NCI-H2196 treated with DMSO at 0.1 percent for 48 hours (cell line): Measurements from ENCODE around the gene TRRAP.

Source experiments
- DNase-seq: peaks from one replicate; lab custom pipeline; 2025; ENCODE audit not compliant: unreplicated experiment; lab: John Stamatoyannopoulos, UW

Gene TRRAP

DNA sequence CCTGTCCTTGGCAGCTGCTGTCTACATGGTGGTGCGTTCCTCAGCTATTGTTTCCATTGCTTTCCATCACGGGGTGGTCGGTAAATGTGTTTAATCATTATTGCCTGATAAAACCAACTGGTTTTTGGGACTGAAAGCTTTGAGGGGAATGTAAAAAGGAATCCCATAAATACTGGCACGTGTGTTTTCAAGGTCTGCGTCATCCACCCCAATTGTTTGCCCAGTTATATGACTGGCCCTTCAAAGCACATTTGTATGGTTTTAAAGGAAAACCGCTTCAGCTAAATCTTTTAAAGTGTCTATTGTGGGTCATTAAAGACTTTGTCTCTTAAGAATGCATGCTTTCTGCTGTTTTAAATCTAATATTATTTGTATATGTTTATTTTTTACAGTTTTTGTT is 65.0 kb downstream of the TRRAP start:
- no peak for DNase-seq

DNA sequence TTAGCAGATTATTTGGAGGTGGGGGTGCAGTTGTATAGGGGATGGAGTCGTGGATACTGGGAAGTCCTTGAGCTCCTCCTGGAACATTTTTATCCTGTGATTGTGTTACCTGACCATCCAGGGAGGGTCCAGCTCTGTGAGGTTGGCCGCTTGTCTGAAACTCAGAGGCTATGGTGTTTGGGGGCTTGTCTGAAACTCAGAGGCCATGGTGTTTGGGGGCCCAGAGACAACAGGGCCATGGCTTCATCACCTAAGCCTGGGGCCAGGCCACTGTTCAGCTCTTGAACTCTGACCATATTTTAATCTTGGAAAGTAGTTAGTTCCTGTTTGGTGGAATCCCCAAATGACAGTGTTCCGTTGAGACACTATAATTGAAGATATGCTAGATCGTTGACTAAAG is 66.1 kb downstream of the TRRAP start:
- no peak for DNase-seq

DNA sequence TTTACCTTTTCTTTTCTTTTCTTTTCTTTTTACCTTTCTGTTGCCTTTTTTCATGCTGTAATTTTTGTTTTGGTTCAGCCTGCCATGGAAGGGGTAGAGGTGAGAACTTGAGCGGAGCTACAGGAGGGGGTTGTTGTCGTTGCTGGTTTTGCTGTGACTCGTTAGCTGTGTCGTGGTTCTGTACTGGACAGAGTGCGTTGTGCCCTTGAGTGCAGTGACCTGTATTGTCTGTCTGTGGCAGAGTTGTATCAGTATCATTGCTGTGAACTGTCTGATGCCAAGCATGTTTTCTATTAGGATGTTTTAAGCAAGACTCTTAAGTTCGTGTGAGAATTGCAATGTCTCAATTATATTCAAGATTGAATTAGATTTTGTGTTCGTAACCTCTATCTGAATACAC is 67.5 kb downstream of the TRRAP start:
- DNase-seq = no peak

DNA sequence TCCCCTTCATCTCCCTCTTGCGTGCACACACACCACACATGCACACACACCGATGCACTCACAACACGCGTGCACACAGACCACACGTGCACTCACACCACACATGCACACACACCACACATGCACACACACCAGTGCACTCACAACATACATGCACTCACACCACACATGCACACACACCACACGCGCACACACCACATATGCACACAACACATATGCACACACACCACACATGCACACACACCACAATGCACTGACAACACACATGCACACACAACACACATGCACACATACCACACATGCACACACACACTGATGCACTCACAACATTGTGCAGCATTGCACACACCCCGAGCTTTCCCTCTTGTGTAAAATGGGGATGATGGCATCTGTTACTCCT is 68.1 kb downstream of the TRRAP start:
- DNase-seq = no peak

DNA sequence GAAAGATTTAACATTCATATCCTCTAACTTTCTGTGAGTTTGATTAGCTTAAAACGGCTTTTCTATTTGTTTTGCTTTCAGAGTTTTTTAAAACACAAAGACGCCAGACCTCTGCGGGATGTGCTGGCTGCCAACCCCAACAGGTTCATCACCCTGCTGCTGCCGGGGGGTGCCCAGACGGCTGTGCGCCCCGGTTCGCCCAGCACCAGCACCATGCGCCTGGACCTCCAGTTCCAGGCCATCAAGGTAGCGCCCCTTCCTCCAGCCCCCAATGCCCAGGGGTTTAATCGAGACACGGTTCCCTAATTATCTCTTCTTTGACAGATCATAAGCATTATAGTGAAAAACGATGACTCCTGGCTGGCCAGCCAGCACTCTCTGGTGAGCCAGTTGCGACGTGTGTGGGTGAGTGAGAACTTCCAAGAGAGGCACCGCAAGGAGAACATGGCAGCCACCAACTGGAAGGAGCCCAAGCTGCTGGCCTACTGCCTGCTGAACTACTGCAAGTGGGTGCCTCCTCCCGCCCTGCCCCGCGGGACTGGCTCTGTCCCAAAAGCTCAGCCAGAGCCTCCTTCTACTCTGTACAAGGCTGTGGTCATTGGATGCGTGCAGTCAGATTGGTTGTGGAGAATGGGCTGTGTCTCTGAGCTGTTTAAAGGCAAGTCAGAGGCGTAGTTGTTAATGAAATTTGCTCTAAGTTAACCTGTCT is 71.2 kb downstream of the TRRAP start:
- no peak for DNase-seq

DNA sequence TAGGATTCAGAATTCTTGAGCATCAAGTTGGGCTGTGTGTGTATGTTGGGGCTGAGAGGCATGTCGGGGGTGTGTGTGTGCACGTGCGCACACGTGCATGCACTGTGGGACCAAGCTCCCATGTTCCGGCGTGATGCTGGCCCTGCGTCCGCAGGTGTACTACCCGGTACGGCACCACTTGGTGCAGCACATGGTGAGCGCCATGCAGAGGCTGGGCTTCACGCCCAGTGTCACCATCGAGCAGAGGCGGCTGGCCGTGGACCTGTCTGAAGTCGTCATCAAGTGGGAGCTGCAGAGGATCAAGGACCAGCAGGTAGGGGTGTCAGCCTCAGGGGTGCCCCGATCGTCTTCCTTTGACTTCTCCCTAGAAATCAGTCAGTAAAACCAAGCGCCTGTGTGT is 77.7 kb downstream of the TRRAP start:
- no peak for DNase-seq

DNA sequence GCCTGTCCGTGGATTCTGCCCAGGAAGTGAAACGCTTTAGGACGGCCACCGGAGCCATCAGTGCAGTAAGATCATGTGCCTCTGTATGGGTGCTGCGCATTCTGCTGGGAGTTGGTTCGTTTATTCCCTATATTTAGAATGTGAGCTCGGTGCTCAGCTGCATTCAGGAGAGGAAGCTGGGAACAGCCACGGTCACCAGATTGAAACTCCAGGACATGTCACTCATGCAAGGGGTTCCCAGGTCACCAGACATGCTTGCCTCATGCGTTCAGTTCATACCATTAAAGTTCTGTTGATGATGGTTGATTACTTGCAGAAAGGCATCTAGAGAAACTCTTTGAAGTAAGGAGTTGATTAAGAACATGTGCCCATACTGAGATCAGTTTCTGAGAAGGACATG is 78.1 kb downstream of the TRRAP start:
- DNase-seq = no peak

DNA sequence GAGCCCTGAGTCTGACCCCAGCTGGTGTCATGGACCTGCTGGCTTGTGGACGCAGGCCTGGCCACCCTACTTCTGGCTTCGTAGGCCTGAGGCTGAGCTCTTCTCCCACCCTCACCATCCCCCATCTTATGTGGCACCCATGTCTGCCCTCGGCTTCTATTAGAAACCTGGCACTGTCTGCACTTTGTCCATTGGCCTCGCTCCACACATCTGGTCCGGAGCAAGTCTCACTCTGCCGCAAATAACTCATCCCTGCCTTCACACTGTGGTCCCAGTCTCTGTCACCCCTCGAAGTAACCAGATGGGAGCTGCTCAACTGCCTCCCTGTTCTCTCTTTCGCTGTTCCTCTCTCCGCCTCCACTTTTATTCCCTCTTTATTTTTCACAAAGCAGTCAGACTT is 78.6 kb downstream of the TRRAP start:
- DNase-seq = no peak

DNA sequence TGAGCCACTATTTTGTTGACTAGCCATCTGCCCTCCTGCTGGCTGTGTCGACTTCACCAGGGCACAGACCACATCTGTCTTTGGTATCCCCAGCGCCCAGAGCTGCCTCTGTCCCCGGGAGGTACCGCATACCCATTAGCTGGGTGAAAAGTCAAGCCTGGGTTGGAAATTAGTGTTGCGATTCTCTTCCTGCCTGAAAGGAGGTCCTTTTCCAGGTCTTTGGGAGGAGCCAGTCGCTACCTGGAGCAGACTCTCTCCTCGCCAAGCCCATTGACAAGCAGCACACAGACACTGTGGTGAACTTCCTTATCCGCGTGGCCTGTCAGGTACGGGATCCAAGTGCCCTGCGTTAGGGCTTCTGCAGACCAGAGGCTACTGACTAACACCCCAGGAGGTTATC is 79.4 kb downstream of the TRRAP start:
- DNase-seq = no peak

DNA sequence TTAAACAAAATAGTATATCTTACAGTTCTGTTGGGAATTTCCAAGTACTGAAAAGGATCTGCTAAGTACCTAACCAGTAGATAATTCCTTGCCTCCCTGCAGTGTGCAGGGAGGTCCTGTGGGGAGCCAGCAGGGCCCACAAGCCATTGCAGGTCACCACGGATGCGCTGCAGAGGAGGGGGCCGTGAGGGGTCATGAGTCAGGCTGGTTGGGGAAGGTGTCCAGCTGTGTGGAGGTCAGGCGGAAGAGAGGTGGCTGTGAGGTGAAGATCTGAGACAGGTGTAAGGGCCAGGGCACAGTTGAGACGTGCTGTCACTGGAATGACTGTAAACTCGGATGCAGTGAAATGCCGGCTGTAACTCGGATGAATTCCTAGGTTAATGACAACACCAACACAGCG is 80.6 kb downstream of the TRRAP start:
- DNase-seq = no peak

DNA sequence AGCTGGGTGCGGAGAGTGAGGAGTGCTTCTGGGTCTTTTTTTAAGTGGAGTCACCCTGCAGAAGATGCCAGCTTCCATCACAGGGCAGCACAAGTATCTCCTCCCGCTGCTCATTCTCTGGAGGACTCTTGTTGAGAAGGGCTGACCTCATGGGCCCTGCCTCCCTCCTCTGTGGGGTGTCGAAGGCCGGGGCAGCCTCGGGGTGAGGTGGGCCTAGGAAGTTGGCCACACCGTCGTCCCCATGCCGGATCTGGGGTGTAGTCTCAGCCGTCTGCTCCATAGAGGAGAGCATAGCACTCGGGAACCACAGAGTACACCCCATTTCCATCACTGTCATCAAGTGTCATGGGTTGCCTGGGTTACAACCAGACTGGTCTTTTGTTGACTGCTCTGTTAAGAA is 85.0 kb downstream of the TRRAP start:
- no peak for DNase-seq

DNA sequence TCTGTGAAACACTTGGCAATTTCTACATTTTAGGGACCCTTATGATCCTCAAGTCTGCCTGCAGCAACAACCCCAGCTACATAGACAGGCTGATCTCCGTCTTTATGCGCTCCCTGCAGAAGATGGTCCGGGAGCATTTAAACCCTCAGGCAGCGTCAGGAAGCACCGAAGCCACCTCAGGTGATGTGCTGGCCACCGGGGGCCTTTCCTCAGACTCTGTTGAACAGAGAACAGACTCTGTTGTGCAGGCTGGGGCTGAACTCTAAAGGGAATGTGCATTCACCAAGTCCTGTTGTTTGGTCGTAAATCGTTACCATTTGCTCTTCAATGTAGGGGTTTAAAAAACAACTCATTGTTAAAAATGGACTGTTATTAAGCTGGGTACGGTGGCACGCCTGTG is 86.3 kb downstream of the TRRAP start:
- no peak for DNase-seq

DNA sequence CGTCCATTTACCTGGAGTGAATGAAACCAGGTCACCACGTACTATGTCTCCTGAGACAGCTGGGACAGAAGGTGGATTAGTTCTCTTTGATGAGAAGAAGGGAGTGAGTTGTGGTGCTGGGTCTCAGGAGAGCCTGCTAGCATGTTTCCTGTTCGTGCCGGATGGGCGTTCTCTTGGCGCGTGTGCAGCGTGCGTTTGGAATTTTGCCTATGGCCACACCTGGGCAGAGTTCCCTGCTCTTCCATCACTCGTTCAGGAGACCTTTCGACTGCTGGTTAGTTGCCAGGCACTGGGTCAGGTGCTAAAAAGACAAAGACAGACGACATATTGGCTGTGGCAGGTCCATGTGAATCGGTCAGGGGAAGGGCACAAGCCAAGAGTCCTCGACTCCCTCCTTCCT is 90.3 kb downstream of the TRRAP start:
- DNase-seq = no peak

DNA sequence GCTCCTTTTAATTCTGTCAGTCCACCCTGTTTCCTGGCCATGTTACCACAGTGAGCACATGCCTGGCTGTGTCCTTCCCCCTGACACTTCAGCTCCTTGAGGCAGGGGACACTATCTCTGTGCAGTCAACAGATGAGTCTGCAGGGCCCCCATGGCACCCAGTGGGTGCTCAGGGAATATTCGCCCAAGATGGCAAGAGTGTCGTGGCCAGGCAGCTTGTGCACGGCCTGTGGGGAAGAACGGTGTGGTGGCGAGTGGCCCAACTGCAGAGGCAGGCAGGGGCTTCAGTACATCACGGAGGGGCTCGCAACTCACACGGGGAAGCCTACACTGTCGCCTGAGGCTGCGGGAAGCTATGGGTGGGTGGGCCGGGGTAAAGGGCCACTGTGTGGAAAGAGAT is 91.1 kb downstream of the TRRAP start:
- no peak for DNase-seq

DNA sequence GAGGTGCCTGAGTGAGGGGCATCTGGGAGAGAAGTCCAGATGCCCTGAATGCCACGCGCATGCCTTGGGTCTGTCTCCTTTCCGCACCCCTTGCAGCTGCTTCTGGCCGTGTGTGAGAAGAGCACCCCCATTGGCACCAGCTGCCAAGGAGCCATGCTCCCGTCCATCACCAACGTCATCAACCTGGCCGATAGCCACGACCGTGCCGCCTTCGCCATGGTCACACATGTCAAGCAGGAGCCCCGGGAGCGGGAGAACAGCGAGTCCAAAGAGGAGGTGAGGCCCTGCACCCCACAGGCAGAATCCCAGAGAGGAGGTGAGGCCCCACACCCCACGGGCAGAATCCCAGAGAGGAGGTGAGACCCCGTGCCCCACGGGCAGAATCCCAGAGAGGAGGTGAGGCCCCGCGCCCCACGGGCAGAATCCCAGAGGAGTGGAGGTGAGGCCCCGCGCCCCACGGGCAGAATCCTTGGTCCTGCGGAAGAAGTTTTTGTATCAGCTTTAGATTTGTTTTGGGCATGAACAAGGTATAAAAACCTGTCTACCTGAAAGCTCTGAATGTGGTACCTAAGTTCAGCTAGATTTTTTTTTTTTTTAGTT is 91.8 kb downstream of the TRRAP start:
- no peak for DNase-seq

DNA sequence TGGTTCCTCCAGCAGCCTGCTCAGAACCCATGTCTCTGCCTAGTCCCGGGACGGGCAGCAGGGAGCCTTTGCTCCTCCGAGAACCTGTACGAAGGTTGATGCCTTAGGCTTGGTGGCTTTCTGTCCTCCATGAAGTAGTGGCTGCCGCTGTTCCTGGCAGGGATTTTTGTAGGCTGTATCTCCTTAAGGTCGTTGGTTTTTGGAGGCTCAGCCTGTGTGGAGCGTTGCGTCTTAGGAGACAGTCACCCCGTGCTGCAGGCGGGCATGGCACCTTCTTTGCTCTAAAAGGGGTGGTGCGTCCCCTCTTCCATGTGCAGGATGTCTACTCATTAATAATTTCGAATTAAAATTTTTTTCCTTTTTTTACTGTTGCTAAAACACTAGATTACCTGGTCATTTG is 92.5 kb downstream of the TRRAP start:
- no peak for DNase-seq

DNA sequence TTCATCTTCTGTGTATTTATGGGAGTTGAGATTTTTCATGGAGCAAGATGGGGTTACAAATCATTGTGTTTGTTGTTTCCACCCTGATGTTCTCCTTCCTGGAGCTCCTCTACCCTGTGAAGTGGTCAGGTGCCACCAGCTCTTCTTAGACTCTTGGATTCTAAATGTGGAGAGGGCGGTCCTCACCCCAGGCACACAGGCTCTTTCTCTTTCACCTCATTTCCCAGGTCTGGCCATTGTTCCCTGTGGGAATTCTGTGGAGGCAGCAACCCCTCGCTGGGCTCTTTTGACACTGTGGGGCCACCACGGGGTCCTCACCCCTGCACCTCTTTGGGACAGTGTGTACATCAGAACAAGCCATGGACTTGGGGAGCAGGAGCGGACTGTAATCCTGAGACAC is 95.9 kb downstream of the TRRAP start:
- no peak for DNase-seq

DNA sequence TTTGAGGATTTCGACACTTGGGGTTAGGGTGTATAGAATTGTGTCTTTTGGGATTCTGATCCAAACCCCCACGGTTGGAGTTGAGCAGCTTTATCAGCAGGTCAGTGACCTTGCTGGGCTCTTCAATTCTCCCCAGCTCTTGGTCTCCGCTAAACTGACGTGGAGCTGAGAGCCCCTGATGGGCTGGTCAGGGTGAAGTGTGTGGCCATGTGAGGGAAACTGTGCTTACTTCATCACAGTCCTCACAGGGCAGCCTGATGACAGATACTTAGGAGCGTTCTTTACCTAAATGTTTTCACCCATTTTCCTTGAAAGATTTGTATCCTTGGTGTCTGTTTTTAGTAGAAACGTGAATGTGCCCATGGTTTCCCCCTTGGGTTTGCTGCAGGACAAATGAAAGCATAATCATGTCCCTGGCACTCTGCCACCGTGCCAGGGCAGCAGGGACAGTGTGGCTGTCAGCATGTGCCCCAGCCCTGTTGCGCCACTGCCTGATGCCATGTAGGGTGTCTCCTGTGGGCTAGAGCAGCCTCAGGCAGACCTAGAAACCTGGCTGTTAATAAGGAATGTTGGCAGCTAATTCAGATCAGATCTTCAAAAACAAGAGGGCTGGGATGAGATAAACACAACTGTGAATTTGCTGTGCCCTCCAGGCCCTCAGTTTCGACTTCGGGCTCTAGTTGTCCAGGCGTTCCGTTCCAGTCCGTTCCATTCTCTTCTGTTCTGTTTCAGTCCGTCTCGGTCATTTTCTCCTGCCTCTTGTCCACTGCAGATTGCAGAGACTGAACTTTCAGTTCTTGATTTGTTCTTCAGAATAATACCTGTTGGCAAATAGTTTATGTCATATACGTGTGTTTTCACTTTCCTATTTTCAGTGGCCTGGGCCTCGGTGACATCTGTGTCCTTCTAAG is 96.8 kb downstream of the TRRAP start:
- DNase-seq = no peak

DNA sequence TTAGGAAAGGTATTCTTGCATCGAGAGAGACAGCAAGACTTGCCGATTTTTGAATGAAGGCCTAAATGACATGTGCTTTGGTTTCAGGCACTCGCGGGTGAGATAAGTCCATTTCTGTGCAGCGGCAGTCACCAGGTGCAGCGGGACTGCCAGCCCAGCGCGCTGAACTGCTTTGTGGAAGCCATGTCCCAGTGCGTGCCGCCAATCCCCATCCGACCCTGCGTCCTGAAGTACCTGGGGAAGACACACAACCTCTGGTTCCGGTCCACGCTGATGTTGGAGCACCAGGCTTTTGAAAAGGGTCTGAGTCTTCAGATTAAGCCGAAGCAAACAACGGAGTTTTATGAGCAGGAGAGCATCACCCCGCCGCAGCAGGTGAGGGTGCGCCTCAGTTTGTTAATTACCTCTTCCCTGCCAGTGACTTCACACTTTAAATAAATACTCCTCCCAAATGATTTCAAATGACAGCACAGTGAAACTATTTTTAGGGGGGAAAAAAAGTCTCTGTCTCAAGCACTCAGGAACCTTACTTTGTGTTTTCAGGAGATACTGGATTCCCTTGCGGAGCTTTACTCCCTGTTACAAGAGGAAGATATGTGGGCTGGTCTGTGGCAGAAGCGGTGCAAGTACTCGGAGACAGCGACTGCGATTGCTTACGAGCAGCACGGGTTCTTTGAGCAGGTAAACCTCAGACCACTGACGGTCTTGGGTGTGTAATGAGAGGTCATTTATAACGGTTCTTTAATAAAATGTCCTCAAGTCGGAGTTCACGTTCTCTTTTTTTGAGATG is 98.3 kb downstream of the TRRAP start:
- DNase-seq = no peak

DNA sequence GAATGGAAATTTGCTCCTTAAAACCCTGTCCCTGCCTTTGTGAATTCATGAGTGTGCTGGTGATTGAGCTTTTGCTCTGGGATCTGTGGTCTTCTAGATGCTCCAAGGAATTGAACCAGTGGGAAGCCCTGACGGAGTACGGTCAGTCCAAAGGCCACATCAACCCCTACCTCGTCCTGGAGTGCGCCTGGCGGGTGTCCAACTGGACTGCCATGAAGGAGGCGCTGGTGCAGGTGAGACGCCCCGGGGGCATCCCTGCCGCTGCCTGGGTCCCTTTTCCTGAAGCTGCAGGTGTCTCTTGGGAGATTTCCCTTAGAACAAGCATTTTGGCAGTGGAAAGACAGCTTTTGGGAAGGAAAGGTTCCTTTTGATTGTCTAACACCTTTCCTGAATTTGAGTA is 100.3 kb downstream of the TRRAP start:
- no peak for DNase-seq

DNA sequence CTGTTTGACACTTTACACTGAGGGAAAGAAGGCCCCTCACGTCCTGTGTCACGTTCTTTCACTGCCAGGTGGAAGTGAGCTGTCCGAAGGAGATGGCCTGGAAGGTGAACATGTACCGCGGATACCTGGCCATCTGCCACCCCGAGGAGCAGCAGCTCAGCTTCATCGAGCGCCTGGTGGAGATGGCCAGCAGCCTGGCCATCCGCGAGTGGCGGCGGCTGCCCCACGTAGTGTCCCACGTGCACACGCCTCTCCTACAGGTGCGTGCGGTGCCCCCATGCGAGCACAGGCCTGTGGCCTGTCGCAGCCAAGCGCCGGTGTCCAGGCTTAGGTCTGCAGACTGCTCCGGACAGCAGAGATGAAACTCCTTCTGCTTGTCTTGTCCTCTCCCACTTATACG is 103.4 kb downstream of the TRRAP start:
- DNase-seq = no peak
